22Rv1 (cell line): ENCODE data around the gene ALKBH5.

Experiments used
- H3K27ac ChIP-seq: fragments of 450-650 bp; 2 replicates; pipeline ENCODE4 v1.5.1; 2017
- ZFX ChIP-seq: fragments of 450-650 bp; IDR thresholded peaks from 2 replicates; pipeline ENCODE4 v1.6.1; 2017; ENCODE audit warnings: antibody characterized with exemption, borderline replicate concordance
- TF ChIP-seq, protein P1 (sequence below): fragments of 450-650 bp; IDR thresholded peaks from 2 replicates; pipeline ENCODE4 v1.5.1; 2017; ENCODE audit warnings: mild to moderate bottlenecking

Gene ALKBH5

DNA sequence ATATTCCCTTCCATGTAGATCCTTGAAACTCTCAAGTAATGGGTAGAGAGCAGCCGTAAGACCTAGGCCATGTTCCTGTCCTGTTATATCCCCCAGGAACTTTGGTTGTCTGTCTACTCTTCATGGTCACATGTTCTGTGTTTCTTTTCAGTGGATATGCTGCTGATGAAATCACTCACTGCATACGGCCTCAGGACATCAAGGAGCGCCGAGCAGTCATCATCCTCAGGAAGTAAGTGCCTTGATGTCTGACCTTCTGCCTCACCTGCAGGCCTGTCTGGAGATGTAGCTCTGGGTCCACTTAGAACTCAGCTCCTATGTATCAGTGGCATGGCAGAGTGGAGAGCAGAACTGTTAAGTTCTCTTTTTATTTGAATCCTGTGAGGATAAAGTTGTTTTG, 11.2 kb downstream of the ALKBH5 start:
- no peak overlapping the region for H3K27ac ChIP-seq
- TF ChIP-seq, protein P1, sequence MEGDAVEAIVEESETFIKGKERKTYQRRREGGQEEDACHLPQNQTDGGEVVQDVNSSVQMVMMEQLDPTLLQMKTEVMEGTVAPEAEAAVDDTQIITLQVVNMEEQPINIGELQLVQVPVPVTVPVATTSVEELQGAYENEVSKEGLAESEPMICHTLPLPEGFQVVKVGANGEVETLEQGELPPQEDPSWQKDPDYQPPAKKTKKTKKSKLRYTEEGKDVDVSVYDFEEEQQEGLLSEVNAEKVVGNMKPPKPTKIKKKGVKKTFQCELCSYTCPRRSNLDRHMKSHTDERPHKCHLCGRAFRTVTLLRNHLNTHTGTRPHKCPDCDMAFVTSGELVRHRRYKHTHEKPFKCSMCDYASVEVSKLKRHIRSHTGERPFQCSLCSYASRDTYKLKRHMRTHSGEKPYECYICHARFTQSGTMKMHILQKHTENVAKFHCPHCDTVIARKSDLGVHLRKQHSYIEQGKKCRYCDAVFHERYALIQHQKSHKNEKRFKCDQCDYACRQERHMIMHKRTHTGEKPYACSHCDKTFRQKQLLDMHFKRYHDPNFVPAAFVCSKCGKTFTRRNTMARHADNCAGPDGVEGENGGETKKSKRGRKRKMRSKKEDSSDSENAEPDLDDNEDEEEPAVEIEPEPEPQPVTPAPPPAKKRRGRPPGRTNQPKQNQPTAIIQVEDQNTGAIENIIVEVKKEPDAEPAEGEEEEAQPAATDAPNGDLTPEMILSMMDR: no peak
- TF ChIP-seq ZFX: no peak

DNA sequence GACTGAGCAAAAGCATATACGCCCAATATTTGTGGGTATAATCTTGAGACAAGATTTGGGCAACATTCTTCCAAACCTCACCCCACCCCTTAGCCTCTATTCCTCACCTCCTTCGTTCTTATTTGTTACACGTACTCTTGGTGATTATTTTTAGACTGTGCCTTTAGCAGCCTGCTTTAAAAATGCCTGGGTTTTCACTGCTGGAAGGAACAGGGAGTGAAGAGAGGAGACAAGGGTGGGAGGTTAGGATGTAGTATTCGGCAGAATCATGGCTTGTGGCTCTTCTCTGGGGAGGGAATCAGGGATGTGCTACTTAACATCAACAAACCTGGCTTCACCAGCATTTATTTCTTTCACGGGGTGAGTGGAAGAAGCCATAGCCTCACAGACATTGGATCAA, 11.6 kb downstream of the ALKBH5 start:
- TF ChIP-seq, protein P1: no peak
- no peak overlapping the region for H3K27ac ChIP-seq

DNA sequence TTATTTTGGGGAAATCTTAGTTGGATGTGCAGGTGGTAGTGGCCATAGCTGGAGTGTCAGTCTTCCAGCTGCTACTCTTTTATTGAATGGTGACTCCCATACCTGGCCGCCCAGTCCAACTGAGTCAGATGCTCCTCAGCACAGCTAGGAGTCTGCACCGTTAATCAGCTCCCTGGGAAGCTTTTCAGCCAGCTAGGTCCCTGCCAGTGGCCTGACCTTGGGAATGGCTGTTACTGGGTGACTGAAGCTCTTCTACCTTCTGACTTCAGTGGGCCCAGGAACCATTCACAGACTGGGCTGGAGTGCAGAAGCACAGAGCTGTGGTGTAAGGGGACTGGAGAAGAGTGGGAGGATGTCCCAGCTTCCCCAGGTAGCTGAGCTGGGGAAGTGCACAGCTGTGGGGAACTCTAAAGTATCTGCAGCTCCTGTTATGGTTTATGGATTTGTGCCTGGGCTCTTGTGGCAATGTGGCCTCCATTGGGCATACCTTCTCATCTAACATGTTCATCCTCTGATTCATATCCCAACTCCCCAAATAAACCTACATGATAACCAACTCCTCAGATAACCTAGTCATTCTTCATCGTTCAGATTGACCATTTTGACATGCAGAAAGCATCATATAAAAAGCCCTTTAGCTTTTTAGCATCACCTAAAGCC, 14.0 kb downstream of the ALKBH5 start:
- TF ChIP-seq, protein P1: no peak
- TF ChIP-seq ZFX: no peak

DNA sequence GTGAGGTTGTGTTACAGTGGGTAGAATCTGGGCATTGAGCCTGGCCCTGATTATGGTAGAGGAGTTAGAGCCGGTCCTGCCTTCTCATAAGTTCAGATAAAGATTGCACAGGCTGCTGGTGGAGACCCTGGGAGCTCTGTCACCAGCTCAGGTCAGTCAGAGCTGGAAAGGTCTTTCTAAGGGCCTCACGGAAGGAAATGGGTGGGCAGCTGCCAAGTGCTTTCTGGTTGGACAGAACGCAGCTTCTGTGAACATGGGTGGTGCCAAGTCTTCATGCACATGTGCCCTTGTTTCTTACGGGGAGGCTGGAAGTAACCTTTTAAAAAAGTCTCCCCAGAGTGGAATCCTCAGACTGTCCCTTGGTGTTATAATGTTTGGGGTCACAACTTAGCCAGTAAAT, 14.9 kb downstream of the ALKBH5 start:
- no peak overlapping the region for H3K27ac ChIP-seq
- TF ChIP-seq, protein P1: no peak
- TF ChIP-seq ZFX: no peak

More for the DNA sequence above, 14.0 kb downstream of the ALKBH5 start:
- no peak overlapping the region for H3K27ac ChIP-seq

DNA sequence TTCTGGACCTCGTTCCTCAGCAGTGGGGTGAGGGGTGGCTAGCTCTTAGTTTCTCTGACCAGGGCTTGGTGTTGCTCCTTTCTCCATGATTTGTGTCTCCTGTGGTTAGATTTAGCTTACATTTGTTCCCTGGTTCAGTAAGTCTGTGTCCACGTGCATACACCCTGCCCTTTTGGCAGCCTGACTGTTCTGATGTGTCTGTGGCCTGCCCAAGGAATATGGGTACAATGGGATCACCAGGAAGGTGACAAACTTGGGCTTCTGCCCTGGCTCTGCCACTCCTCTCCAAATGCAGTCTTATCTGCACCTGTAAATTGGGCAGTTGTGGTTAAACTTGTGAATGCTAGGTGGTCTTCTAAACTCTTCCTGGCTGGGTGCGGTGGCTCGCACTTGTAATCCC, 17.5 kb downstream of the ALKBH5 start:
- TF ChIP-seq, protein P1: no peak
- TF ChIP-seq ZFX: no peak
- no peak overlapping the region for H3K27ac ChIP-seq

DNA sequence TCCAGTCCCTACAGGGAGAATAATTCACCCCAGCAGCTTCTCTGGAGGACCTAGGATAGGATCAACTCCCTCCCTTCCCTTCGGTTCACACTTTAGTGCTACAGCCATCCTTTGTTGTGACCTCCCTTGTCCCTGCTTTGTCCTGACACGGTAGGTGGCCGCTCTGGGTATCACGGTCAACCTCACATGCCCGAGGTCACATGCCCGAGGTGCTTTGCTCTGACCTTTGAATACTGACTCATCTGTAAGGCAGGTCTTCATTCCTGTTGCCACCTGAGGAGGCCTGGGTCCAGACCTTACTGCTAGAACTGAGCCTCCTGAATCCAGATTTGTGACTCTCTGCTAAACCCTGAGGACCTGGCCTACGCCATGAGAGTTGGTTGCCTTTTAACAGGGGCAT, 19.7 kb downstream of the ALKBH5 start:
- no peak for TF ChIP-seq ZFX
- TF ChIP-seq, protein P1: no peak
- H3K27ac ChIP-seq: no peak overlapping the region; the same call in 1 of the 2 replicates

DNA sequence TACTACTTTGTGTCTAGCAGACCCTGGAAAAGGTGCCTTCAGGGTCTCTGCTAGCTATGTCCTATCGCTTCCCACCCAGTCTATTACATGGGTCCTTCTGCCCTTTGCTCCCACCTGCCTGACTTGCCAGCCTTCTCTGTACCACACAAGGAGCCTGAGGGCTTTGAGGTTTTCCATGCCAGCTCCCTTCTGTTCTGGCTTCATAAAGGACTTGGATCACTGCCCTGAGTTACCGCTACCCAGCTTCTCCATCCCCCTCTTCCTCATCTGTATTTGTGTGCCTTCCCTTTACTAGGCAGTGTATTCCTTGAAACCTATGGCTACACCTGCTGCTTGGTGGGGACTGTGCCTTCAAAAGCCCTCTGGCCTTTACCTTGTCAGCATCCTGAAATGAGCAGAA, 22.2 kb downstream of the ALKBH5 start:
- no peak overlapping the region for H3K27ac ChIP-seq
- no peak for TF ChIP-seq ZFX
- TF ChIP-seq, protein P1: no peak
